PC-3 (cell line): ENCODE results near the gene CHRND. TPM values are rescaled to one million over a fixed set of nuclear protein-coding genes. Genes with fewer than 3 reads are reported as not detected.

Experiments
- ATAC-seq: fragments of 200-7000 bp; cut with Tn5 transposase; 2 replicates; pipeline ENCODE4 v1.9.1; 2020; ENCODE audit warnings: mild to moderate bottlenecking, moderate library complexity
- BruUV-seq: library from RNA; stranded (reverse); fragments of 400-500 nt; replicated peaks from 2 replicates; lab custom pipeline; 2021; lab: Mats Ljungman, UMichigan
- CTCF ChIA-PET: fragments of 300-600 bp; sonication (Branson Sonifier 250); formaldehyde crosslinking; loops from one replicate; lab custom pipeline; 2022; ENCODE audit warnings: antibody characterized with exemption; lab: Charles Lee
- POLR2A ChIA-PET: fragments of 300-600 bp; sonication (Branson Sonifier 250); formaldehyde crosslinking; loops from one replicate; lab custom pipeline; 2022; ENCODE audit warnings: antibody characterized with exemption; ENCODE audit not compliant: unreplicated experiment; lab: Charles Lee
- DNase-seq: peaks from one replicate; pipeline ENCODE4 v3.0.0-alpha.2; 2015
- H2AFZ ChIP-seq: fragments of 300-600 bp; sonication (generic); 2 replicates; pipeline ENCODE4 v1.6.0; 2016; ENCODE audit warnings: antibody characterized with exemption, low read length
- H3F3A ChIP-seq: fragments of 300-600 bp; sonication (generic); one replicate; pipeline ENCODE4 v1.6.0; 2017; ENCODE audit warnings: antibody characterized with exemption, low read length, control low read depth, mild to moderate bottlenecking; ENCODE audit not compliant: unreplicated experiment
- H3K27ac ChIP-seq: fragments of 300-600 bp; sonication (generic); 2 replicates; pipeline ENCODE4 v1.5.1; 2016; ENCODE audit warnings: mild to moderate bottlenecking, low read length
- H3K27me3 ChIP-seq: fragments of 300-600 bp; sonication (generic); 2 replicates; pipeline ENCODE4 v1.6.1; 2016; ENCODE audit warnings: low read length, mixed read lengths
- H3K36me3 ChIP-seq: fragments of 300-600 bp; sonication (generic); 2 replicates; pipeline ENCODE4 v1.6.1; 2016; ENCODE audit warnings: low read depth, mixed run types, low read length, mixed read lengths
- H3K4me1 ChIP-seq: fragments of 300-600 bp; sonication (generic); 2 replicates; pipeline ENCODE4 v1.5.1; 2016; ENCODE audit warnings: low read length; ENCODE audit not compliant: insufficient read depth
- H3K4me2 ChIP-seq: fragments of 300-600 bp; sonication (generic); 2 replicates; pipeline ENCODE4 v1.6.0; 2016; ENCODE audit warnings: low read length
- H3K4me3 ChIP-seq: fragments of 300-600 bp; sonication (generic); 2 replicates; pipeline ENCODE4 v1.5.1; 2016; ENCODE audit warnings: mild to moderate bottlenecking, low read length, mixed read lengths
- H3K79me2 ChIP-seq: fragments of 300-600 bp; sonication (generic); 2 replicates; pipeline ENCODE4 v1.6.1; 2017; ENCODE audit warnings: low read length, mixed read lengths
- H3K9ac ChIP-seq: fragments of 300-600 bp; sonication (generic); 2 replicates; pipeline ENCODE4 v1.6.0; 2016; ENCODE audit warnings: mild to moderate bottlenecking, low read length
- H3K9me2 ChIP-seq: fragments of 300-600 bp; sonication (generic); replicated peaks from 2 replicates; pipeline ENCODE4 v1.6.1; 2016; ENCODE audit warnings: mixed run types, low read length, mixed read lengths
- H3K9me3 ChIP-seq: fragments of 300-600 bp; sonication (generic); 2 replicates; pipeline ENCODE4 v1.6.1; 2016; ENCODE audit warnings: low read length, mixed read lengths
- H4K20me1 ChIP-seq: fragments of 300-600 bp; sonication (generic); 2 replicates; pipeline ENCODE4 v1.6.1; 2016; ENCODE audit warnings: low read length, mixed read lengths
- CTCF ChIP-seq: fragments of 300-600 bp; sonication (generic); conservative IDR thresholded peaks from 2 replicates; pipeline ENCODE4 v1.5.1; 2017; ENCODE audit warnings: antibody characterized with exemption, low read depth, mild to moderate bottlenecking, low read length
- EZH2 ChIP-seq: fragments of 300-600 bp; sonication (generic); IDR thresholded peaks from one replicate; pipeline ENCODE4 v1.6.1; 2017; ENCODE audit warnings: antibody characterized with exemption, mild to moderate bottlenecking, low read length; ENCODE audit not compliant: unreplicated experiment
- EZH2phosphoT487 ChIP-seq: fragments of 300-600 bp; sonication (generic); IDR thresholded peaks from 2 replicates; pipeline ENCODE4 v1.6.1; 2018; ENCODE audit warnings: mild to moderate bottlenecking, antibody characterized with exemption, low read length, borderline replicate concordance
- intact Hi-C: fragments of 100-400 bp; cut with micrococcal nuclease; formaldehyde crosslinking; loops from 2 replicates; pipeline ENCODE4 v1.9.0; 2023
- total RNA-seq: library from RNA; depleted of rRNA; stranded (reverse); fragments of >200 nt; gene quantifications from 2 replicates; pipeline ENCODE4 v1.2.3, GENCODE V29; 2014

Gene CHRND
- total RNA-seq, 1 experiment from 2014 or later = not detected

GRCh38 chr2:232519581-232520438, 6.2 kb upstream of the CHRND start, which contains the start of gene PRSS56:
Gene PRSS56 (plus strand): TSS chr2:232520388. CDS start chr2:232520599, 211 bp downstream.
- no peak within 1 kb of the TSS for H3K4me3 ChIP-seq
- H3K27ac ChIP-seq = no peak within 1 kb of the TSS
- H3K4me1 ChIP-seq = no peaks in the 10 kb centered on the region
- no peaks in the 10 kb centered on the region for H4K20me1 ChIP-seq
- intact Hi-C loops = no loop called here
- TF ChIP-seq CTCF = no peak
- no peak for TF ChIP-seq EZH2
- no peak for TF ChIP-seq EZH2phosphoT487
- H3K9me3 ChIP-seq = no peaks in the 10 kb centered on the region
- H3K9me2 ChIP-seq = no peaks in the 10 kb centered on the region
- no peaks in the 10 kb centered on the region for H3F3A ChIP-seq
- no TSS peak for BruUV-seq
- H3K9ac ChIP-seq = no peak within 1 kb of the TSS
- DNase-seq (no peak), ATAC-seq (no peak)
- no peak within 1 kb of the TSS for H3K4me2 ChIP-seq
- no peaks in the 10 kb centered on the region for H3K36me3 ChIP-seq
- H3K79me2 ChIP-seq = no peaks in the 10 kb centered on the region
- H3K27me3 ChIP-seq = peaks cover 26% of the 10 kb centered on the region
- H2AFZ ChIP-seq = no peak within 1 kb of the TSS
- POLR2A ChIA-PET = no interaction called here
- CTCF ChIA-PET = no interaction called here

- H3K27me3 ChIP-seq = peaks cover 26% of the 10 kb centered on the region
- no peak overlapping the region for H3K4me2 ChIP-seq
- CTCF ChIA-PET = no interaction called here
- no peak overlapping the region for H3K27ac ChIP-seq
- DNase-seq = no peak
- H3K4me1 ChIP-seq = no peaks in the 10 kb centered on the region
- no peaks in the 10 kb centered on the region for H3K9me2 ChIP-seq
- H4K20me1 ChIP-seq = no peaks in the 10 kb centered on the region
- H3K9ac ChIP-seq = no peak overlapping the region
- intact Hi-C loops = no loop called here
- no peak for ATAC-seq
- no peak for TF ChIP-seq EZH2
- TF ChIP-seq EZH2phosphoT487 = no peak
- TF ChIP-seq CTCF = no peak
- POLR2A ChIA-PET = no interaction called here
- no peaks in the 10 kb centered on the region for H3K9me3 ChIP-seq
- H2AFZ ChIP-seq = no peak overlapping the region
- H3K79me2 ChIP-seq = no peaks in the 10 kb centered on the region
- no TSS peak for BruUV-seq
- H3K4me3 ChIP-seq = no peak overlapping the region
- no peaks in the 10 kb centered on the region for H3F3A ChIP-seq
- no peaks in the 10 kb centered on the region for H3K36me3 ChIP-seq
Measured at GRCh38 chr2:232520489-232520888, 5.5 kb upstream of the CHRND start.

GRCh38 chr2:232521098-232521497, 4.9 kb upstream of the CHRND start:
- DNase-seq = no peak
- POLR2A ChIA-PET = no interaction called here
- H3K9me2 ChIP-seq = no peaks in the 10 kb centered on the region
- no peaks in the 10 kb centered on the region for H3K9me3 ChIP-seq
- no peak overlapping the region for H3K27ac ChIP-seq
- H3F3A ChIP-seq = no peaks in the 10 kb centered on the region
- H3K27me3 ChIP-seq = peaks cover 26% of the 10 kb centered on the region
- BruUV-seq = no TSS peak
- no peak overlapping the region for H3K9ac ChIP-seq
- no peak overlapping the region for H2AFZ ChIP-seq
- no peaks in the 10 kb centered on the region for H3K36me3 ChIP-seq
- no peaks in the 10 kb centered on the region for H3K79me2 ChIP-seq
- CTCF ChIA-PET = no interaction called here
- no peak for TF ChIP-seq EZH2phosphoT487
- no peak for TF ChIP-seq EZH2
- TF ChIP-seq CTCF = no peak
- H3K4me1 ChIP-seq = no peaks in the 10 kb centered on the region
- intact Hi-C loops = no loop called here
- no peak overlapping the region for H3K4me3 ChIP-seq
- H4K20me1 ChIP-seq = no peaks in the 10 kb centered on the region
- ATAC-seq = no peak
- H3K4me2 ChIP-seq = no peak overlapping the region
